ENCODE results near the gene SLC8A2.

Gene SLC8A2

GRCh38 chr19:47485210-47485609, 13.5 kb upstream of the SLC8A2 start:
- DNase-seq, result no peak

- peak; percentile 84 for DNase-seq
These were observed 12.4 kb upstream of the SLC8A2 start, which contains the start of gene KPTN for GRCh38 chr19:47483800-47484690. Gene KPTN, minus strand, starts transcription at chr19:47484219. Its CDS starts 59 bp downstream, at chr19:47484160.

GRCh38 chr19:47483200-47483599, 11.5 kb upstream of the SLC8A2 start:
- DNase-seq, result no peak

GRCh38 chr19:47481460-47482052, 9.9 kb upstream of the SLC8A2 start:
- no peak for DNase-seq

- DNase-seq, result no peak
These were observed 9.0 kb upstream of the SLC8A2 start for GRCh38 chr19:47480658-47481057.

- no peak for DNase-seq
These were observed 8.2 kb upstream of the SLC8A2 start for GRCh38 chr19:47479701-47480503.

- no peak for DNase-seq
These were observed 4.8 kb upstream of the SLC8A2 start for GRCh38 chr19:47476438-47476972.

GRCh38 chr19:47475465-47475864, 3.8 kb upstream of the SLC8A2 start:
- no peak for DNase-seq

GRCh38 chr19:47473336-47473735, 1.6 kb upstream of the SLC8A2 start:
- DNase-seq, result no peak

GRCh38 chr19:47471381-47471732, 336 bp downstream of the SLC8A2 start:
- DNase-seq, result no peak

GRCh38 chr19:47470447-47471195, 1.1 kb downstream of the SLC8A2 start:
- no peak for DNase-seq

- no peak for DNase-seq
These were observed 2.0 kb downstream of the SLC8A2 start for GRCh38 chr19:47469719-47470118.

GRCh38 chr19:47469363-47469700, 2.4 kb downstream of the SLC8A2 start:
- no peak for DNase-seq

- DNase-seq, result no peak
These were observed 3.8 kb downstream of the SLC8A2 start for GRCh38 chr19:47467914-47468313.

GRCh38 chr19:47465957-47466356, 5.7 kb downstream of the SLC8A2 start:
- DNase-seq, result no peak

- no peak for DNase-seq
These were observed 6.8 kb downstream of the SLC8A2 start for GRCh38 chr19:47464675-47465419.

GRCh38 chr19:47461876-47462275, 9.8 kb downstream of the SLC8A2 start:
- no peak for DNase-seq

GRCh38 chr19:47459477-47459876, 12.2 kb downstream of the SLC8A2 start:
- no peak for DNase-seq

GRCh38 chr19:47458672-47459071, 13.0 kb downstream of the SLC8A2 start:
- no peak for DNase-seq

- no peak for DNase-seq
These were observed 14.8 kb downstream of the SLC8A2 start for GRCh38 chr19:47456721-47457474.

- no peak for DNase-seq
These were observed 21.2 kb downstream of the SLC8A2 start for GRCh38 chr19:47450478-47450877.
